ENCODE data around the gene ARHGAP18.

Gene ARHGAP18

DNA sequence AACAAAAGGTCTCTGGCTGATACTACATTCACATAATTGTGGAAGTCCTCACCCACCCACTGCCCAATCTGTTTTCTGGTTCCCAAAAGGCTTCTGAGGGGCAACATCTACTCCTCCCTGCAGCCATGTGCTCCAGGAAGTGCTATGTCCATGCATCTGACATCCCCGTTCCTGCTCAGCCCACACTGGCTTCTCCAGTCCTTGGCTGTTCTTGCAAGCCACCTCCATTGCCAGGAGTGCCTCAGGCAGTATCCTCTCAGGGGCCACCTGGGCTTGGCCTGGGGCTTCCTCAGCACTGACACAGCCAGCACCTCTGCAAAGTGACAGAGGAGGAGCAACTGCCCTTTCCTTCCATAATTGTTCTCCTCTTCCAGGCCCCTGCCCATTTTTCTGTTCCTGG, 18.3 kb downstream of the ARHGAP18 start:
- H3K79me2 ChIP-seq (ENCODE audit: insufficient read depth, low read length) = no peaks in the 10 kb centered on the region
- no peaks in the 10 kb centered on the region for H3F3A ChIP-seq (ENCODE audit: insufficient read depth)
- TF ChIP-seq, protein P1, sequence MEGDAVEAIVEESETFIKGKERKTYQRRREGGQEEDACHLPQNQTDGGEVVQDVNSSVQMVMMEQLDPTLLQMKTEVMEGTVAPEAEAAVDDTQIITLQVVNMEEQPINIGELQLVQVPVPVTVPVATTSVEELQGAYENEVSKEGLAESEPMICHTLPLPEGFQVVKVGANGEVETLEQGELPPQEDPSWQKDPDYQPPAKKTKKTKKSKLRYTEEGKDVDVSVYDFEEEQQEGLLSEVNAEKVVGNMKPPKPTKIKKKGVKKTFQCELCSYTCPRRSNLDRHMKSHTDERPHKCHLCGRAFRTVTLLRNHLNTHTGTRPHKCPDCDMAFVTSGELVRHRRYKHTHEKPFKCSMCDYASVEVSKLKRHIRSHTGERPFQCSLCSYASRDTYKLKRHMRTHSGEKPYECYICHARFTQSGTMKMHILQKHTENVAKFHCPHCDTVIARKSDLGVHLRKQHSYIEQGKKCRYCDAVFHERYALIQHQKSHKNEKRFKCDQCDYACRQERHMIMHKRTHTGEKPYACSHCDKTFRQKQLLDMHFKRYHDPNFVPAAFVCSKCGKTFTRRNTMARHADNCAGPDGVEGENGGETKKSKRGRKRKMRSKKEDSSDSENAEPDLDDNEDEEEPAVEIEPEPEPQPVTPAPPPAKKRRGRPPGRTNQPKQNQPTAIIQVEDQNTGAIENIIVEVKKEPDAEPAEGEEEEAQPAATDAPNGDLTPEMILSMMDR (IDR thresholded peaks at IDR 0.05; ENCODE audit: insufficient read depth, low read length, poor library complexity, severe bottlenecking) = no peak
- no peak for TF ChIP-seq EZH2phosphoT487 (conservative IDR thresholded peaks at IDR 0.05; ENCODE audit: low read length)
- no peak overlapping the region for H2AFZ ChIP-seq (ENCODE audit: low read depth, low read length, severe bottlenecking)
- H3K4me2 ChIP-seq (ENCODE audit: low read depth, low read length, poor library complexity, severe bottlenecking) = no peak overlapping the region
- H3K9me3 ChIP-seq (ENCODE audit: insufficient read depth, low read length) = no peaks in the 10 kb centered on the region
- H3K9me2 ChIP-seq (replicated peaks; ENCODE audit: insufficient read depth, low read length) = no peaks in the 10 kb centered on the region
- H3K9ac ChIP-seq (ENCODE audit: low read length) = no peak overlapping the region
- no peaks in the 10 kb centered on the region for H4K20me1 ChIP-seq (ENCODE audit: low read depth, low read length)
- no peaks in the 10 kb centered on the region for H3K27me3 ChIP-seq (ENCODE audit: low read length)
- no peak overlapping the region for H3K27ac ChIP-seq (ENCODE audit: low read depth, low read length)
- H3K36me3 ChIP-seq (ENCODE audit: low read length) = no peaks in the 10 kb centered on the region
- no peak overlapping the region for H3K4me3 ChIP-seq (ENCODE audit: insufficient read depth, low read length, poor library complexity, severe bottlenecking)

DNA sequence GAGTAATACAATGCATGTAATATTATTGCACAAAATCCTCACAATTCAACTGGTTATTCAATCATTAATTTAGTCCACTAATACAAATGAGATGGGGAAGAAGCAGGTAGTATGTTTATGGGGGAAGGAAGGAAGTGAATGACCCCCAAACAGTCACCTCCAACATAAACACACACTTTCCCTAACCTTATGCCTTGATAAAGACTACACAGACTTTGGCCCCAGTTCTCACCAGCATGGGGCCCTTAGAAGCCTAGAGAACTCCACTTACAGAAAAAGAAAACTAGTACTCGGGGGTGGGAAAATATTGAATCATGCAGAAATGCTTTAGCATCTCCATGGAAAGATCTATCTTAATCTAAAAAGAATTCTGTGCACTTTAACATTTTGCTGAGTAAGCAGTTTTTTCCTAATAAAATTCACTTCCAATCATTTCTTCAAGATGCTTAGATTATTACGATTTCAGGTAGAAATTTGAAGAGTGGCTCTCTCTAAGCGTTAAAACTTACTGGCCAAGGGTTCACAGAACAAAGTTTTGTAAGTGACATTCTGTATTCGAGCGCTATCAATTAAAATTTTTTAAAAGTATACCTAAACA, 18.8 kb downstream of the ARHGAP18 start:
- Histone ChIP-seq H2AFZ (ENCODE audit: low read depth, low read length, severe bottlenecking) (no peak overlapping the region), H3K79me2 (ENCODE audit: insufficient read depth, low read length) (no peaks in the 10 kb centered on the region), H3K9me2 (replicated peaks; ENCODE audit: insufficient read depth, low read length) (no peaks in the 10 kb centered on the region), H3K9ac (ENCODE audit: low read length) (no peak overlapping the region), H3F3A (ENCODE audit: insufficient read depth) (no peaks in the 10 kb centered on the region), H3K36me3 (ENCODE audit: low read length) (no peaks in the 10 kb centered on the region), H3K27me3 (ENCODE audit: low read length) (no peaks in the 10 kb centered on the region), H3K4me2 (ENCODE audit: low read depth, low read length, poor library complexity, severe bottlenecking) (no peak overlapping the region), H3K27ac (ENCODE audit: low read depth, low read length) (no peak overlapping the region), H3K4me3 (ENCODE audit: insufficient read depth, low read length, poor library complexity, severe bottlenecking) (no peak overlapping the region), H4K20me1 (ENCODE audit: low read depth, low read length) (no peaks in the 10 kb centered on the region), H3K9me3 (ENCODE audit: insufficient read depth, low read length) (no peaks in the 10 kb centered on the region)
- TF ChIP-seq, protein P1 (IDR thresholded peaks at IDR 0.05; ENCODE audit: insufficient read depth, low read length, poor library complexity, severe bottlenecking) = no peak
- TF ChIP-seq EZH2phosphoT487 (conservative IDR thresholded peaks at IDR 0.05; ENCODE audit: low read length) = no peak

DNA sequence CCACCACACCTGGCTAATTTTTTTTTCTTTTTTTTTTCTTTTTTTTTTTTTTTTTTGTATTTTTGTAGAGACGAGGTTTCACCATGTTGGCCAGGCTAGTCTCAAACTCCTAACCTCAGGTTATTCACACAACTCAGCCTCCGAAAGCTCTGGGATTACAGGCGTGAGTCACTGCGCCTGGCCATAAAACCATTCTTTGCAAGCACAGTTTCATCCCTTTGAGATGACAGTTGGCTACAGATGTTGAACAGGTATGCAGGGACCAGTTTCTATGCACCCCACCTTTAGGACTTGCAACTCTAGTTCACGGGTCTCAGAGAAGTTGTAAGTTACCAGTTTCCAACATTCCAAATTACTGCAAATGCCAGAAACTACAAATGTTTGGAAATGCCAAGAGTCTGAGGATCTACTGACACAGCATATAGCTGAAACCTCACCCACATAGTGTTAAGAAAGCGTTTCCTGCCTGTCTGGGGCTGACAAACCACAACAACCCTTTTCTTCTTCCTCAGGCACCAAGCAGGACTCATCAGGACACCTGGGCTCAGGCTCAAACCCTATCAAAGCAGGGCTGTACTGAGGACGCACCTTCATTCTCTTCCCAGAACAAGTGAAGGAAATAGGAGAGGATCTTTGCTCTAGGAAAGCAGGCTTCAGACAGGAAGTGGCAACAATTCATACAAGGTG, 22.9 kb downstream of the ARHGAP18 start:
- Histone ChIP-seq H3K79me2 (ENCODE audit: insufficient read depth, low read length) (no peaks in the 10 kb centered on the region), H3K36me3 (ENCODE audit: low read length) (no peaks in the 10 kb centered on the region), H3K9me3 (ENCODE audit: insufficient read depth, low read length) (no peaks in the 10 kb centered on the region), H3K4me2 (ENCODE audit: low read depth, low read length, poor library complexity, severe bottlenecking) (peak overlapping the region; percentile 28), H3K27me3 (ENCODE audit: low read length) (no peaks in the 10 kb centered on the region), H3K27ac (ENCODE audit: low read depth, low read length) (no peak overlapping the region), H3F3A (ENCODE audit: insufficient read depth) (no peaks in the 10 kb centered on the region), H3K9ac (ENCODE audit: low read length) (no peak overlapping the region), H3K9me2 (replicated peaks; ENCODE audit: insufficient read depth, low read length) (no peaks in the 10 kb centered on the region), H4K20me1 (ENCODE audit: low read depth, low read length) (no peaks in the 10 kb centered on the region), H2AFZ (ENCODE audit: low read depth, low read length, severe bottlenecking) (no peak overlapping the region), H3K4me3 (ENCODE audit: insufficient read depth, low read length, poor library complexity, severe bottlenecking) (no peak overlapping the region)
- TF ChIP-seq, protein P1 (IDR thresholded peaks at IDR 0.05; ENCODE audit: insufficient read depth, low read length, poor library complexity, severe bottlenecking) = no peak
- no peak for TF ChIP-seq EZH2phosphoT487 (conservative IDR thresholded peaks at IDR 0.05; ENCODE audit: low read length)

Data from SU-DHL-6 (cell line).